Suprapubic skin (tissue), 3 donors: ENCODE data around the gene CLK2.

Experiments used
- POLR2AphosphoS5 ChIP-seq, 3 donors: sonication (generic); formaldehyde crosslinking; IDR thresholded peaks; one replicate each; pipeline ENCODE4 v1.6.1; 2017; ENCODE audit warnings: antibody characterized with exemption in 3 of 3
- TF ChIP-seq, protein P1 (sequence below), 2 donors: fragments of 200-600 bp in 1 of 2; fragments of 450-650 bp in 1 of 2; sonication (generic) in 1 of 2; IDR thresholded peaks; one replicate each; pipeline ENCODE4 v1.5.1; 2016 to 2019; ENCODE audit warnings: antibody characterized with exemption in 2 of 2, mild to moderate bottlenecking in 1 of 2, moderate library complexity in 1 of 2

DNA sequence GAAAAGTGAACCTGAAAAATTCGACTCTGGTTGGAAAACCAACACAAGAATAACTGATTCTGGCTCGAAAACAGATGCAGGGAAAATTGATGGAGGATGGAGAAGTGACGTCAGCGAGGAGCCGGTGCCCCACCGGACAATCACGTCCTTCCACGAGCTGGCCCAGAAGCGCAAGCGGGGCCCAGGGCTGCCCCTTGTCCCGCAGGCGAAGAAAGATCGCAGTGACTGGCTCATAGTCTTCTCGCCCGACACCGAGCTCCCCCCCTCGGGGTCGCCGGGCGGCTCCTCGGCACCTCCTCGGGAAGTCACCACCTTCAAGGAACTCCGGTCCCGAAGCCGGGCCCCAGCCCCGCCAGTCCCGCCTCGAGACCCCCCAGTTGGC lies 49.3 kb upstream of the CLK2 start:
- TF ChIP-seq, protein P1, sequence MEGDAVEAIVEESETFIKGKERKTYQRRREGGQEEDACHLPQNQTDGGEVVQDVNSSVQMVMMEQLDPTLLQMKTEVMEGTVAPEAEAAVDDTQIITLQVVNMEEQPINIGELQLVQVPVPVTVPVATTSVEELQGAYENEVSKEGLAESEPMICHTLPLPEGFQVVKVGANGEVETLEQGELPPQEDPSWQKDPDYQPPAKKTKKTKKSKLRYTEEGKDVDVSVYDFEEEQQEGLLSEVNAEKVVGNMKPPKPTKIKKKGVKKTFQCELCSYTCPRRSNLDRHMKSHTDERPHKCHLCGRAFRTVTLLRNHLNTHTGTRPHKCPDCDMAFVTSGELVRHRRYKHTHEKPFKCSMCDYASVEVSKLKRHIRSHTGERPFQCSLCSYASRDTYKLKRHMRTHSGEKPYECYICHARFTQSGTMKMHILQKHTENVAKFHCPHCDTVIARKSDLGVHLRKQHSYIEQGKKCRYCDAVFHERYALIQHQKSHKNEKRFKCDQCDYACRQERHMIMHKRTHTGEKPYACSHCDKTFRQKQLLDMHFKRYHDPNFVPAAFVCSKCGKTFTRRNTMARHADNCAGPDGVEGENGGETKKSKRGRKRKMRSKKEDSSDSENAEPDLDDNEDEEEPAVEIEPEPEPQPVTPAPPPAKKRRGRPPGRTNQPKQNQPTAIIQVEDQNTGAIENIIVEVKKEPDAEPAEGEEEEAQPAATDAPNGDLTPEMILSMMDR (IDR thresholded peaks at IDR 0.05) = no peak
- no peak for TF ChIP-seq POLR2AphosphoS5 (IDR thresholded peaks at IDR 0.05)
